ENCODE measurements around the gene HCN3.

- TF ChIP-seq, protein P1, sequence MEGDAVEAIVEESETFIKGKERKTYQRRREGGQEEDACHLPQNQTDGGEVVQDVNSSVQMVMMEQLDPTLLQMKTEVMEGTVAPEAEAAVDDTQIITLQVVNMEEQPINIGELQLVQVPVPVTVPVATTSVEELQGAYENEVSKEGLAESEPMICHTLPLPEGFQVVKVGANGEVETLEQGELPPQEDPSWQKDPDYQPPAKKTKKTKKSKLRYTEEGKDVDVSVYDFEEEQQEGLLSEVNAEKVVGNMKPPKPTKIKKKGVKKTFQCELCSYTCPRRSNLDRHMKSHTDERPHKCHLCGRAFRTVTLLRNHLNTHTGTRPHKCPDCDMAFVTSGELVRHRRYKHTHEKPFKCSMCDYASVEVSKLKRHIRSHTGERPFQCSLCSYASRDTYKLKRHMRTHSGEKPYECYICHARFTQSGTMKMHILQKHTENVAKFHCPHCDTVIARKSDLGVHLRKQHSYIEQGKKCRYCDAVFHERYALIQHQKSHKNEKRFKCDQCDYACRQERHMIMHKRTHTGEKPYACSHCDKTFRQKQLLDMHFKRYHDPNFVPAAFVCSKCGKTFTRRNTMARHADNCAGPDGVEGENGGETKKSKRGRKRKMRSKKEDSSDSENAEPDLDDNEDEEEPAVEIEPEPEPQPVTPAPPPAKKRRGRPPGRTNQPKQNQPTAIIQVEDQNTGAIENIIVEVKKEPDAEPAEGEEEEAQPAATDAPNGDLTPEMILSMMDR (IDR thresholded peaks at IDR 0.05) = no peak
- no peak for TF ChIP-seq EZH2 (IDR thresholded peaks at IDR 0.05)
Observed at GRCh38 chr1:155319536-155319935, 42.3 kb downstream of the HCN3 start.
